Renal cortical epithelial cell (primary cell): ENCODE data around the gene ROBO1. TPM values are rescaled to one million over a fixed set of nuclear protein-coding genes. Genes with fewer than 3 reads are reported as not detected.
A peak's percentile ranks its signal among the peaks of the same experiment; 100 is the strongest.
"Not testable (repeated sequence)": the region's sequence is repeated elsewhere in the genome, so short reads cannot be mapped to it uniquely, and the experiment has no call there.

Experiments
- DNase-seq: peaks from one replicate; pipeline ENCODE4 v3.0.0-alpha.2; 2011; ENCODE audit warnings: low read depth
- total RNA-seq: library from RNA; depleted of rRNA; stranded (reverse); fragments of >200 nt; gene quantifications from 2 replicates; pipeline ENCODE4 v1.2.3, GENCODE V29; 2014

Gene ROBO1
- total RNA-seq = 14.1 and 41.9 TPM in 2 replicates

DNA sequence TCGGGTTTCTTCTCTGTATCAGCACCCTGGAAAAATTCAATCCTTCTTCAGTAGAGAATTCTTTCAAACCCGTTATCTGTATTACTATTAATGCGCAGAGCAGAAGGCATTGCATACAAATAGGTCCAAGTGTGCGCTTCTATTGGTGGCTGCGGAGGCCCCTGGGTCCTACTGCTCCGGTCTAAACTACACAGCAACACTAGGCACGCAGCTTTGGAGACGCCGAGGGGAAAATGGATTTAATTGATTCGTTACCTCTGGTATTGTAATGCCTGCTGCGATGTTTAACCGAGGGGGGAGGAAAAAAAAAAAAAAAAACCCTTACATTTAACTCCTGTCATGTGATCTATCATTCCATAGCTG lies at the start of gene ROBO1:
TSS of gene ROBO1 (minus strand) at position 94 of the 363 bp plus-strand sequence.
- DNase-seq = no peak

DNA sequence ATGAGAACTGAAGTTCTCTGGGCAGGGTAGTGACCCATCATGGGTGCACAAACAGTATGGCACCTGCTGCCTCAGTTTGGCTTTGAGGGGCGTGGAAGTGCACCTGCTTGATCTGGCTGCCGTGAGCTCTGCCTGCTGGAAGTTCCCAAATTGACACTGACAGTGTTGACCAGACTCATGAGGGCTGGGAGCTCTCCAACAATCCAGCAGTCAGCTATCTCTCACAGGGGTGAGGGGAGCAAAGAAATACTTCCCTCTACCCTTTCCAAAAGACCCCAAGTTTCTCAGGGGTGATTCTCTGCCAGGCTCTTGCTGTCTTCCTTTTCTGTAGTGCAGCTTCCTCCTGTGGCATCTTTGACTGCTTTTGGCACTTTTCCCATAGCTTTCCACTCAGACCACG lies 49.4 kb upstream of the ROBO1 start:
- DNase-seq = no peak

GRCh38 chr3:79815478-79815877 lies 47.7 kb upstream of the ROBO1 start:
- no peak for DNase-seq

GRCh38 chr3:79810581-79810980 lies 42.8 kb upstream of the ROBO1 start:
- no peak for DNase-seq

DNA sequence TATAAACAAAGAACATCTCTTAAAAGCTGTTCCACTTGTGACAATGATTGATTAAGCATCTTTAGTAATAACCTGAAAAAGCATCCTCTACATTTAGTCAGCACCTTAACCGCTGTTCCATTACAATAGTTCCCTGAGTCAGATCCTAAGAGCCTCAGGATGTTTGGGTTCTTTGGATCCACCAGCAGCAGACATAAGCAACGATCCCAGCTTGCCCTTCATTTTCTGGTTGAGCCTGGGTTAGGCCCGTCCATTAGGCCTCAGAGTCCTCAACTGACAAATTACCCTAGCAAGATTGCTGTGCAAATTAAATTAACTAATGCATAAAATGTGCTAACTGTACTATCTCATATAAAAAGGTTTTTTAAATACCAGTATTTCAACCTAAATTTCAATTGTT lies 42.3 kb upstream of the ROBO1 start:
- DNase-seq = no peak

GRCh38 chr3:79809106-79809505 lies 41.3 kb upstream of the ROBO1 start:
- no peak for DNase-seq

DNA sequence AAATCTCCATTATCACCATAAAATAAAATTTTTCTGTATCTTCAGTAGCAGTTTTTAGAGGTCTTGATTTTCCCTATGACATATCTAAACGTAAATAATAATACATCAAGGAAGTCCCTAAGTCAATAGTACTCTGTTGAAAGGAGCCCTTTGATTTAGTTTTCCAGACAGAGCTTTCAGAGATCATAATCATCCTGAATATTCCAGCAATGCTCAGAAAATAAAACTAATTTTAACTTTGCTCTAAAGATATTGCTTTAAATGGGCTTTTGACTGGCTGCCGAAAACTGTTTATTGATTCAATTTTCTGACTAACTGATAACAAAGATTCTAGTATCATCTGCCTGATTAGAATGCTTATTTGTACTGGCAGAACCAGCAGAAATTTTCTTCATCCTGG lies 40.7 kb upstream of the ROBO1 start:
- DNase-seq = no peak

GRCh38 chr3:79790177-79790576 lies 22.4 kb upstream of the ROBO1 start:
- not testable (repeated sequence) for DNase-seq

DNA sequence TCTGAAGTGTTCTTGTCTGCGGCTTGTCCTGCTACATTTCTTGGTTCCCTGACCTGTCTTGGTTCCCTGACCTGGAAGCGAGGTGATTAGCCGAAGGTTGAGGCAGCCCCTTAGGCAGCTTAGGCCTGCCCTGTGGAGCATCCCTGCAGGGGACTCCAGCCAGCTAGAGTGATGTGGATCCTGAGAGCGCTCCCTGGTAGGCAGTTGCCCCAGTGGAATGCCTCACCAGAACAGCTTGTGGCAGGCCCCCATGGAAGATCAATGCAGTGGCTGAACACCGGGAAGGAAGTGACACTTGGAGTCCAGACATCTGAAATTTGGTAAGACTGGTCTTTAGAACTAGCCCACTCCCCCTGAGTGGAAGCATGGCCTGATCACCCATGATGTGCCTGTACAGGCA lies 5.5 kb upstream of the ROBO1 start:
- DNase-seq = no peak

- DNase-seq = no peak
Measured at GRCh38 chr3:79769229-79769628, 1.4 kb upstream of the ROBO1 start.

GRCh38 chr3:79767194-79767904 lies 449 bp downstream of the ROBO1 start:
- no peak for DNase-seq

GRCh38 chr3:79766496-79767193 lies 1.2 kb downstream of the ROBO1 start:
- DNase-seq = no peak

DNA sequence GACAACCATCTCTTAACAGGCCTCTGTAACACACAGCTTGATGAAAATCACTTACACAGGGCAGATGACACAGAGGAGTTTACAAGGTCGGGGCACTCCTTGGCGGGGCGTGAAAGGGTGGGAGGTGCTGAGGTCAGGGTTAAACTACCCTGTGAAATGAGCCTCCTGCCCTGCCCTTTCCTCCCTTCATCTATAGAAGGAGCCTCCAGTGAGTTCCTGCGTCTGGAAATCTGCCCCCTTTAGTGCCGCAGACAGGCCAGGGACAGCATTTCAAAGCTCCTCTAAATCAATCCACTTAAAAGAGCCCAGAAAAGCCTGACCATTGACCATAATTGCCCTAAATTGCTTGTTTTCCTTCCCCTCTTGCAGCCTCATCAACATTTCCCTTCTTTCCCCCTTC lies 1.9 kb downstream of the ROBO1 start:
- DNase-seq = no peak

GRCh38 chr3:79761441-79761840 lies 6.4 kb downstream of the ROBO1 start:
- DNase-seq = no peak

- no peak for DNase-seq
Measured at GRCh38 chr3:79751703-79752102, 16.1 kb downstream of the ROBO1 start.

GRCh38 chr3:79737530-79737929 lies 30.3 kb downstream of the ROBO1 start:
- DNase-seq = no peak

GRCh38 chr3:79729096-79729495 lies 38.7 kb downstream of the ROBO1 start:
- peak; percentile 5 for DNase-seq

GRCh38 chr3:79726786-79727185 lies 41.0 kb downstream of the ROBO1 start:
- DNase-seq = no peak

GRCh38 chr3:79724206-79724605 lies 43.6 kb downstream of the ROBO1 start:
- peak; percentile 4 for DNase-seq

- no peak for DNase-seq
Measured at GRCh38 chr3:79690072-79690471, 77.7 kb downstream of the ROBO1 start.

GRCh38 chr3:79685108-79685507 lies 82.7 kb downstream of the ROBO1 start:
- DNase-seq = no peak

DNA sequence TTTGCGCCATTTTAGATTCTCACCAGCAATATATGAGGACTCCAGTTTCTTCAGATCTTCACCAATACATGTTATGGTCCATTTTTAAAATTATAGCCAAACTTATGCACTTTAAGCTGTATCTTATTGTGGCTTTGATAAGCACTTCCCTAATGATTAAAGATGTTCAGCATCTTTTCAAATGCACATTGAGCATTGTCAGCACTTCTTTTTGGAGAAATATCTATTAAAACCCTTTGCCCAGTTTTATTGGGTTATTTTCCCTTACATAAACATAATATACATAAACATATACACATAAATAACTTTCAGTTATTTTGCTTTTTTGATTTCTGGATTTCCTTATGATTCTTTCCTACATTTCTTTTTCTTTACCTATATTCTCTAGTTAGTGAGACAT lies 83.8 kb downstream of the ROBO1 start:
- no peak for DNase-seq

DNA sequence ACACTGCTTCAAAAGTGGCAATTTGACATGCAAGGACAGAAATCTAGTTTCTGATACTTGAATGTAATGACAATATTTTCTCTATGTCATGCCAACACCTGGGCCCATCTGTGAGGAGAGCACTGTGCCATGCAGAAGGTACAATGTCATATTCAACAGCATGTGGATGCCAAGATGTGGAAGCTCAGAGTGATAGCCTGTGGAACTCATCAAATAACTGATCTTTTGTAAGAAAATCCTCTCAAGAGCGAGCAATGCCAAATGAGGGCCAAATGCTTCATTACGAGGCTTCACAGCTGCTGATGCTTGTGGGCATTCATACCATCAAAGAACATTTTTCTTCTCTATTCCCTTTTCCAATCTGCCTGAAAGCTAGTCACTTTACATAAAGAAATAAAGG lies 95.1 kb downstream of the ROBO1 start:
- no peak for DNase-seq

- no peak for DNase-seq
Measured at GRCh38 chr3:79672075-79672474, 95.7 kb downstream of the ROBO1 start.
